ENCODE measurements around the gene WDR20.

The WDR20 gene

GRCh38 chr14:102219316-102219715 is 79.6 kb downstream of the WDR20 start:
- no peak for DNase-seq (ENCODE audit: low read depth)

- DNase-seq (ENCODE audit: low read depth) = no peak
Observed at GRCh38 chr14:102220031-102220430, 80.3 kb downstream of the WDR20 start.

- no peak for DNase-seq (ENCODE audit: low read depth)
Observed at GRCh38 chr14:102221026-102221425, 81.3 kb downstream of the WDR20 start.

- no peak for DNase-seq (ENCODE audit: low read depth)
Observed at GRCh38 chr14:102222009-102222575, 82.4 kb downstream of the WDR20 start.

GRCh38 chr14:102222751-102223150 is 83.1 kb downstream of the WDR20 start:
- DNase-seq (ENCODE audit: low read depth) = no peak

GRCh38 chr14:102223682-102224081 is 84.0 kb downstream of the WDR20 start:
- DNase-seq (ENCODE audit: low read depth) = no peak

GRCh38 chr14:102225386-102225785 is 85.7 kb downstream of the WDR20 start:
- no peak for DNase-seq (ENCODE audit: low read depth)

DNA sequence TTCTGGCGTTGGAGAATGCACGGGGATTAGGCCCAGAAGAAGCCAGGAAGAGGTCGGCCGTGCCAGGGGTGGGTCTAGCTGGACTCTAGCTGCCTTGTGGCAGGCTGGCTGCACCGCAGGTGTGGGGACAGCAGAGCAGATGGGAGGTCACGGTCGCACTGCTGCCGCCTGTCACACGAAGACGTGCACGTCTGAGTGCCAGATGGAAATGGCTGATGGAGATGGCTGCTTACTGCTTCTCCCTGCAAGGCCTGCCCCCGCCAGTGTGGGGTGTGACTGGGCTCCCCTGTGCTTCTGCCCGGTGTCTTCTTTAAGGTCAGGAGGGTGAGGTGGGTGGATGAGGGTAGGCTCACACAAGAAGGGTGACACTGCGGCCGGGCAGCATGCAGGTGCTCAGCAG is 86.2 kb downstream of the WDR20 start:
- no peak for DNase-seq (ENCODE audit: low read depth)

- no peak for DNase-seq (ENCODE audit: low read depth)
Observed at GRCh38 chr14:102226356-102227125, 86.8 kb downstream of the WDR20 start.

DNA sequence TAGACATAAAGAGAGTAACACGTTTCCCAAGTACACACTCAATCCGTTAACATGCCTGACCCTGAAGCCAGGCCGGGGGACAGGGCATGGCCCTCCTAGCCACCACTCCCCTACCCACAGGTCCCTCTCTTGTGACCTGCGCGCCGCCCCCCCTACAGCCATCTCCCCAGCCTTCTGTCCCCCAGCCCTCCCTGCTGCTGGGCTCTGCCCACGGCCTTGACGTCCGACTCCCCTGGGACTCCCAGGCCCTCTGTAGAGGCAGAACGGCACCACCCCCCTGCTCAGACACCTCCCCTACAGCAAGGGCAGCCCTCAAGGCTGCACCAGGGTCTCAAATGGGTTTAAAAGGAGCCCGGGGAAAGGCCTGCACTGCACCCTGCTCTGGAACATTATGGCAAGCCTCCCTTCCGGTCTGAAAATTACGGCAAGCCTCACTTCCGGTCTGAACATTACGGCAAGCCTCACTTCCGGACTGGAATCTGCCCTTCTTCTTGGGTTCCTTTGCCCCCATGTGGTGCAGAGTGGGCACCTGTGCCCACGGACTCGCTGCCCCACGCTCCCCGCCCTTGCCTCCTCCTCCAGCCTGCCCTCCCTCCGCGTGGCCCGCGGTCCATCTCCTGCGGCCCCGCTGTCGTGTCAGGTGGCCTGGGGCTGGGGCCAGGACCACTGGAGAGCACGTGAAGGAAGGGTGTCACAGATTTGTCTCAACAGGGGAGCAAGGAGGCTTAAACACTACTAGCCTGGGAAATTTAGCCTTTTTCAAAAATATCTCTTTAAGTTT is 87.7 kb downstream of the WDR20 start:
- DNase-seq (ENCODE audit: low read depth) = no peak

DNA sequence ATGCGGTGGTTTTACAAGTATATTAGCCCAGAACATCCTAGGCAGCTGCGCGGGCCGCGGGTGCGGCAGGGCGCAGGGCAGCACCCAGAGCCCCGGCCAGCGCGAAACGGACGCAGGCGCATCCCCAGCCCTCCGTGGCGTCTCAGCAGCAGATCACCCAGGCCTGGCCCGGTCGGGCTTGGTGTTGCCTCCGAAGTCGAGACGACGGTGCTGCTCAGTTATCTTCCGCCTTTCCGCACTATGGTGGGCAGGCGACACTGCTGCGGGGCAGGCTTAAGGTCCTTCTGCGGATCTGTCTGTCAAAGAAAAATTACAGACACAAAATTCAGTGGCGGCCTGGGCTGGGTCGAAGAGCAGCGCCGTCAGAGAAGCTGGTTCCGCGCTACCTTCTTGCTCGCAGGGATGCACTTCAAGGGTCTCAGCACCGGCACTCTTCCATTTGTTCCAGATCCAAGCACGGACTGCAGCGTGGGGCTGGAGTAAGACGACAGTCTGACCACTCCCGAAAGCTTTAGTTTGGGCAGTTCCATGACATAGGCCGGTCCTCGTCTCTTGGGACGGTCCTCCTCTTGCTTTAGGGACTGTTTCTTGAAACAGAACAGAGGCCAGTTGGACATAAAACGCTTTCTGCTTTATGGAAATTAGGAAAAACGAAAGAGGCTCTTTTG is 89.5 kb downstream of the WDR20 start:
- no peak for DNase-seq (ENCODE audit: low read depth)

DNA sequence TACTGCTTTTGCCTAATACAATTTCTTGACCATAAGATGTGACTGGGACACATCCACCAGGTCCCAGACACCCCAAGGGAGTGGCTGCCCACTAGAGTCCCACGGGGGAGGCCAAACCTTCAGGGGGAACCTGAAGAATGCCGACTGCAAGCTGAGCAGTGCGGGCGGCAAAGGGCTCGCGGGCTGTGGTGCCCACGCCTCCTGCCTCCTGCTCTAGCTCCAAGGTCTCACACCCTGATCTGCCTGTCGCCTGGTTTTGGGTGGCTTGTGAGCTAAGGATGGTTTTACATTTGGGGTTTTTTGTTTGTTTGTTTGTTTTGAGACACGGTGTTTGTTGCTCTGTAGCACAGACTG is 90.0 kb downstream of the WDR20 start:
- DNase-seq (ENCODE audit: low read depth) = no peak

GRCh38 chr14:102230481-102231210 is 90.9 kb downstream of the WDR20 start:
- DNase-seq (ENCODE audit: low read depth) = no peak

DNA sequence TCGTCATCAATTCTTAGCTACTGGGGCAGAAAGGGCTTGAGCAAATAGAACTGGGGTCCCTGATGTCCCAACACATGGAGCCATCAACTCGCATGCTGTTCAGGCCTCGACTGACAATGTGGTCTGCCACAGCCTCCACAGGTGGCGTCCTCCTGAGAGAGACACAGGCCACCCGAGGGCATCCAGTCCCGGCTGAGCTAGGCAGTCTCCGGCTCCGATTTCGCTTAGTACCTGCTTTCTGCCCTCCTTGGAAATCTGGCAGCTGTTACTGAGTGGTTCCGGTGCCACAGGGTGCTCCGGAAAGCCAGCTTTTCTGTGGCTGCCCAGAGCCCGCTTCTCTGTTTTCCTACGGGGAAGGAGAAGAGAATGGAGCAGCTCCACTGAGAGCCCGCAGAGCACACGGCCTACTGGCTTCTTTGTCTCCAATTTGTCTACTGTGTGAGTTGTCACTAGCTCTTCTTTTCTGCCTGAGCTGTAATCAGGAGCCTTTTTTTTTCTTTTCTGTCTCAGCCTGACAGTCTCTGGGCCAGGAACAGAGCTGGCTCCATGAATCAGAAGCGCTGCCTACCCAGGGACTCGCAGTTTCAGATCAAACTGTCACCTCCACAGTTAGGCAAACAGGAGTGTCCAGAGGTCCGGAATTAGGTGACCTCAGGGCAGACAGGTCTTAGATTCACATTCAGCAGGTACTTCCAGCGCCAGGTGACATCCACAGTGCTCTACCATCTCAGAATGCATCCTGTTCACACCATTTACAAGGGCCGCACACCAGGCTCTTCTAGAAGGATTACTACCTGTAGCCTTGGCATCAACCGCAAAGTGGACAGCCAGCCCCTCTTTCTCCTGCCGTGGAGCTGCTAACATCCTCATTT is 92.0 kb downstream of the WDR20 start:
- DNase-seq (ENCODE audit: low read depth) = no peak

DNA sequence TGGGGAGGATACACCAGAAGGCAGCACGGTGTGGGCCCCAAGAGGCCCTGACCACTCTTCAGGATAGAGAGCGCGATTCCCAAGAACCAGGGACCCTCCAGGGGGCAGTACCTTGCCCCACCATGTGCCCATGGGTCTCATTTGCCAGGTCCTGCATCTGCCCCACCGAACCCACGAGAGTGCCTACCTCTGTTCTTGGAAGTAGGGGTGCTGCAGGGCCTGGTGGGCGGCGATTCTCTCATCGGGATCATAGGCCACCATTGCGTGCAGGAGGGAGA is 92.6 kb downstream of the WDR20 start:
- no peak for DNase-seq (ENCODE audit: low read depth)

GRCh38 chr14:102233081-102233480 is 93.4 kb downstream of the WDR20 start:
- DNase-seq (ENCODE audit: low read depth) = no peak

- DNase-seq (ENCODE audit: low read depth) = no peak
Observed at GRCh38 chr14:102234331-102235264, 94.9 kb downstream of the WDR20 start.

- DNase-seq (ENCODE audit: low read depth) = peak; percentile 52
Observed at GRCh38 chr14:102235275-102235897, 95.7 kb downstream of the WDR20 start.

DNA sequence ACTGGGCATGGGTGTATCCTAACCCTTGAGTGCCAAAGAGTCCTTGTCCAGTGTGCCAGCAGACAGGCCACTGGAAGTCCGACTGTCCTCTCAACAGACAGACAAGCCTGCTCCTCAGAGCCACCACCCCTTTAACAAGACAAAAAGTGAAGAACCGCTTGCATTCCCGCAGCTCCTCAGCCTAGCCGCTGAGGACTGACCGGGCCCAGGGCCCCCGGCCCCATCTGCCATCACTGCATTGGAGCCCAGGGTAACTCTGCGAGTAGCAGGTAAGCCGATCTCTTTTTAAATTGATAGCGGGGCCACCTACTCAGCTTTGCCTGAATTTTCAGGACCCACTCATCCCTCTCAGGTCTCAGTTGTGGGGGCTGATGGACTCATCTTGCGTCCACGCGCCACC is 96.3 kb downstream of the WDR20 start:
- no peak for DNase-seq (ENCODE audit: low read depth)

- DNase-seq (ENCODE audit: low read depth) = no peak
Observed at GRCh38 chr14:102238131-102238530, 98.4 kb downstream of the WDR20 start.
